H4 (cell line): ENCODE measurements around the gene HILPDA. TPM values are rescaled to one million over a fixed set of nuclear protein-coding genes. Genes with fewer than 3 reads are reported as not detected.
"Not testable (repeated sequence)": the region's sequence is repeated elsewhere in the genome, so short reads cannot be mapped to it uniquely, and the experiment has no call there.

Experiments used
- DNase-seq: peaks from one replicate; pipeline ENCODE4 v3.0.0-alpha.2; 2015; ENCODE audit warnings: low spot score
- total RNA-seq: library from RNA; depleted of rRNA; stranded (reverse); fragments of >200 nt; shearing (Covaris generic); gene quantifications from 2 replicates; pipeline ENCODE4 v1.2.3, GENCODE V29; 2014; rRNA removed

The HILPDA gene
- total RNA-seq, 1 experiment from 2014 or later, result 20.6 TPM

- DNase-seq, result not testable (repeated sequence)
These were observed 7.7 kb downstream of the HILPDA start for GRCh38 chr7:128463345-128463744.

- not testable (repeated sequence) for DNase-seq
These were observed 8.3 kb downstream of the HILPDA start for GRCh38 chr7:128463933-128464332.

GRCh38 chr7:128466871-128467270 lies 11.2 kb downstream of the HILPDA start:
- DNase-seq, result not testable (repeated sequence)

GRCh38 chr7:128476402-128477335 lies 21.0 kb downstream of the HILPDA start, which contains the start of gene METTL2B:
Gene METTL2B (plus strand): TSS chr7:128476748. CDS start chr7:128476766, 18 bp downstream.
- DNase-seq, result peak; percentile 96

GRCh38 chr7:128477336-128477690 lies 21.6 kb downstream of the HILPDA start:
- not testable (repeated sequence) for DNase-seq

GRCh38 chr7:128479082-128479481 lies 23.4 kb downstream of the HILPDA start:
- DNase-seq, result not testable (repeated sequence)

GRCh38 chr7:128488134-128488533 lies 32.5 kb downstream of the HILPDA start:
- DNase-seq, result not testable (repeated sequence)

- DNase-seq, result no peak
These were observed 41.7 kb downstream of the HILPDA start for GRCh38 chr7:128497405-128497804.

- not testable (repeated sequence) for DNase-seq
These were observed 49.7 kb downstream of the HILPDA start for GRCh38 chr7:128505416-128505815.

GRCh38 chr7:128506819-128507218 lies 51.1 kb downstream of the HILPDA start:
- not testable (repeated sequence) for DNase-seq

- not testable (repeated sequence) for DNase-seq
These were observed 51.8 kb downstream of the HILPDA start for GRCh38 chr7:128507321-128507993.

Other genes with a start within 250 kb of the HILPDA start
- not detected in 2 replicates for gene LEP, start 214.6 kb upstream of the HILPDA start, total RNA-seq
- gene RBM28, start 112.0 kb upstream of the HILPDA start, total RNA-seq, result 11.3 and 20.1 TPM in 2 replicates
- 0.21 TPM in 1 of 2 replicates, not detected in the other for gene PRRT4, start 94.2 kb upstream of the HILPDA start, total RNA-seq
- 46.7 and 56.6 TPM in 2 replicates for gene IMPDH1, start 45.9 kb upstream of the HILPDA start, total RNA-seq
- 29.8 and 29.9 TPM in 2 replicates for gene METTL2B, start 20.9 kb downstream of the HILPDA start, total RNA-seq
- gene GARIN1A, start 216.4 kb downstream of the HILPDA start, total RNA-seq, result 0.06 TPM in 1 of 2 replicates, not detected in the other